ENCODE data around the gene NHLH2. TPM values are rescaled to one million over a fixed set of nuclear protein-coding genes. Genes with fewer than 3 reads are reported as not detected.

Gene NHLH2
- 0.07 TPM in 1 of 2 replicates, not detected in the other for total RNA-seq (2014; rRNA removed; shearing (Covaris generic))

DNA sequence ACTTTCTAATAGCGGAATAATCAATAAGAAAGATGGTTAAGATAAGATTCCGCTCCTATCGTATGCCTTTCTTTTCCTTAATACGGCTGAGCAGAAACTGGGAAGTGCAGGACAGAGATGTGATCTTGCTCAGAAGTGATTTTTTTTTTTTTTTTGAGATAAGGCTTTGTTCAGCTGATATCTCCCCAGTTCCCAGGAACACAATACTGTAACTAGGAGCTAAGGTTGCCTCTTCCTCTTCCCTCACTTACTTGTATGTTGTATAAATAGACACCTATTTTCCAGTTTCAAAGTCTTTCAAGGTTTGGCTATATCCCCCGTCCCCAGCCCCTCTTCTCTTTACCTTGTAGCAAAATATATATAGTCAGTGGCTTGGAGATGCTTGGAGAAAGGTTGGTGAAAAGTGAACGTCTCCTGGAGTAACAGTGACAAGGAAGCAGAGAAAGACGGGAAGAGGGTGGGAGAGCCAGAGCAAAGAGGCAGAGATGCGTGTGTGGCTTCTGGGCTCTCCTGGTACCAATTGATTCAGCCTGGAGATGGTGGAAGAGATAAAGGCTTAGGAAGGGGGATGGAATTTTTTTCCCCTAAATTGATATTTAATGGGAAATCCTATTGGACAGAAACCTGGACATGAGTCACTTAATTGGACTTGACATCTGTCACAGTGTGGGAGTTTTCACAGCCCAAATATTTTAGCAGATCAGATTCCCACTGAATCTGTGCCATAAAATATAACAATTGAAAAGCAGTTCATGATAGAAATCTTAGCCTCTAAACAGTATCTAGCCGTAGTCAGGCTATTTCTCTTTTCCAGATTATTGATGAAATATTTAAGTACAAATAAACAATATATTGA is at the start of gene NHLH2:
Gene NHLH2, minus strand, starts transcription at position 522 of the 856 bp plus-strand sequence. CDS start 2,754 bp downstream, outside the sequence.
- no peak for DNase-seq (ENCODE audit: low spot score)

DNA sequence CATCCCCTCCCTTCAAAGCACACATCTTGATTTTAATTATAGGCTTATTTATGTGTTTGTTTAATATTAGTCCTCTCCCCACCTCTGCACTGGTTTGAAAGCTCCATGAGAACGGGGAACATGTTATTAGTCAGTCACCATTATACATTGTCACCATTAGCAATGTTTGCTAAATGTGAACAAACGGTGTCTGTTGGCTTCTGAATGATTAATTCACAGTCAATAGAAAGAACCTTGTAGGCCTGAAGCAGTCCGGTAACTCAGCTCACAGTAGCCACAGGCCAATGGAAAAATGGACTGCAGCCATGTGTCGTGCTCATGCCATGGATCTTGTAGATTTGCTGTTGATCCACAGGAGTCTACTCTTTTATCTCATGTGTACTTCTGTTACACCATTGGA is 49.7 kb upstream of the NHLH2 start:
- no peak for DNase-seq (ENCODE audit: low spot score)

GRCh38 chr1:115888976-115889375 is 48.0 kb upstream of the NHLH2 start:
- DNase-seq (ENCODE audit: low spot score): no peak

DNA sequence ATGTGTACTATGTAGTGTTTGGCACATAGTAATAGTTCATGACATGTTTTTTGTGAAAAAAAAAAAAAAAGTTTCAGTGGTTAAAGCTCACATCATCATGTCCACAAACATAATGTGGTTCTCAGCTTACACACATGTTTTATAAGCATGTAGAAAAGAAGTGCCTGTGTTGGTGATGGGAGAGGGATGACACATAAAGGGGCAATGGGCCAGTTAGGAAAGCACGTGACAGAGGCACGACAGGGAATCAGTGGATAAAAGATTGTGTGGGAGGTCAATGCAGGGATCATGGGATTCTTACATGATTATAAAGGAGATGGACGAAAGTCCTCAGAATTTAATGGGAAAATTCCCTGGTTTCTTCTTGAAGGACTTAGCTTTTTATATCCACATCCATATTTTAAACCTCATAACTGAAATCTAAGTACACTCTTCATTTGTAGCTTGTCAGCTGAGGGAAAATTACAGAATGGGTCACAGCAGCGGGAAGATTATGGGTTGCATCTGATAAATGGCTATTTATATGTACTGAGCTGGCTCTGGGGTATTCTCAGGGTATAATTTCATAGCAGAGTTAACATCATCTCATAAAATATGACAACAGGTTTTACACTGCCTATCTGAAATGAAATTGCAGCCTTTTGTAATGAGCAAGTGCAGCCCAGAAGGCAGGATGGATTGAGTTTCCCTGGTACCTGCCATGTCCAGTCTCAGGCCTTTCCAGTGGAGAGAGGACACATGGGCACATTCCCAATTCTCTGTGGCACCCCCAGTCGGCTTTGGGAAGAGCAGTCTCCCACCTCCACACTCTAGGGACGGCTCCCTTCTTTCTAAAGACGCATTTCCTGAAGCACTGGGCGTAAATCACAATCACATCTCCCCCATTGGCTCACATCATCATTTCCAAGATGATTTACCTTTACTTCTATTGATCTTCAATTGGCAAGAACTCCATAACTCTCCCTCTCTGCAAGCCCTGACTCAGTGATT is 42.3 kb upstream of the NHLH2 start:
- no peak for DNase-seq (ENCODE audit: low spot score)

DNA sequence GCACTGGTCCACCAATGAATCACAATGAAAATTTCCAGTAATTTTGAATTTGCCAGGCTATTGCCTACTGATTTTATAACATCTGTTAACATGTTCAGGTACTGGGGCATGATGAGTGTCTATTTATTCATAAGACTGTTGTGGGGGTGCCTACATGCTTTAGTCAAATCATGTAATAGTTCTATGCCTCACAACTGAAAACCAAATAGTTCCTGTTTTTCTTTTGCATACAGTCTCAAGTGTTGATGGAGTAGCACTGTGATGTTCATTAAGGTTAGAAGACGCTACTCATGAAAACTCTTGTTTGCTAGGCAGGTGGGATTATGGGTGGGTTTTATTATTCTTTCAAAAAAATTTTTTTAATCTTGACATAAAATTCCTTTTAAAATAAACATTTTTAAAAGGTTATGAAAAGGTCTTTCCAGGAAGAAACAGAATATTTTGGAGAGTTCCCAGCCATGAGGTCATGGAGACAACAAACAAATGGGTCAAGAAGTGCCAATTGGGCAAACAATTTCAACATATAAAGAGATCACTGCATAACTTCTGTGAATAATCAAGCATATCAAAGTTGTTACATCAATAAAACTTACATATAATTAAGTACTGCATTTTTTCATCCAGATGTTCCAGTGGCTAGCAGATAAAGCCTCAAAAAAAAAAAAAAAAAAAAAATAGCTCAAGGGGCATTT is 40.2 kb upstream of the NHLH2 start:
- no peak for DNase-seq (ENCODE audit: low spot score)

GRCh38 chr1:115879977-115880376 is 39.1 kb upstream of the NHLH2 start:
- DNase-seq (ENCODE audit: low spot score): no peak

DNA sequence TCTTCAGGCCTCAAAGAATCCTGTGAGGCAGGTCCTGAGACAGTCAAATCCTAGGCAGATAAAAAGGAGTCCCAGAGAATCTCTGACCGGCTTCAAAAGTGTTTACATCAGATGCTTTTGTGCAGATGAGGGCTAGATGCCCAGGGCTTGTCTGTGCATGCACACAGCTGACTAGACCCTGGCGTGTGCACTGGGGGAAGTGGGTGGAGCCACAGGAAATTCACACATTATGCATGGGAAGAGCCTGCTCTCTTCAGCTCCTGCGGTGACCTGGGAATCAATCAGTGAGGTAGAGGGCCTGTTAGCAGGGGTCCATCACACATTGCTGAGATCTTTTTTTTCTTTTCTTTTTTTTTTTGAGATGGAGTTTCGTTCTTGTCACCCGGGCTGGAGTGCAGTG is 36.6 kb upstream of the NHLH2 start:
- DNase-seq (ENCODE audit: low spot score): no peak

DNA sequence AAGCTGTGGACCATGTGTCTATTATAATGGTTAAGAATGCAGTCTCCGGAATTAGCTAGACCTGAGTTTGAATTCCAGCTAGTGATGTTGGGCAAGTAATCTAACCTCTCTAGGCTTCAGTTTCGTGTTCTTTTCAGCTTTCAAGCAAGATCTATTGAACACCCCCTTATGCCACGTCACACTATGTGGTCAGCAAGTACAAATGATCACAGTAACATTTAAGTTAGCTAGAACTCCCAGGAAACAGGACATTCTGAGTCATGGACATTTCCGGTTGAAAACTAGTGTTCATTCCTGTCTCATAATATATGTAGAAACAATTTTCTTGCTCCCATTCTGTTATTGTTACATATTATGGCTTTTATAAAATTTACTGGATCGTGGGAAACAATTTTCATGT is 34.0 kb upstream of the NHLH2 start:
- DNase-seq (ENCODE audit: low spot score): peak; percentile 85

DNA sequence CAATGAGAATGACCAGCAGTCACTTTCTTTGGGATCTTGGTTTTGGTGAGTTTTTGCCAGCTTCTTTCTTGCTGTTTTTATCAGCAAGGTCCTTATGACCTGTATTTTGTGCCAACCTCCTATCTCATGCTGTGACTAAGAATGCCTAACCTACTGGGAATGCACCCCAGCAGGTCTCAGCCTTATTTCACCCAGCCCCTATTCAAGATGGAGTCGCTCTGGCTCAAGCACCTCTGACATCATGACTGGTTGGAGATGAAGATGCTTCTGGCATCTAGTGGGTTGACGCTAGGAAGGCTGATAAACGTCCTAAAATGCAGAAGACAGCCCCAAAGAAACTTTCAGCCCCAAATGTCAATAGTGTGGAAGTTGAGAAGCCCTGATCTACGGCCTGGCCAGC is 33.6 kb upstream of the NHLH2 start:
- DNase-seq (ENCODE audit: low spot score): no peak

- DNase-seq (ENCODE audit: low spot score): no peak
Measured at GRCh38 chr1:115873184-115873583, 32.3 kb upstream of the NHLH2 start.

DNA sequence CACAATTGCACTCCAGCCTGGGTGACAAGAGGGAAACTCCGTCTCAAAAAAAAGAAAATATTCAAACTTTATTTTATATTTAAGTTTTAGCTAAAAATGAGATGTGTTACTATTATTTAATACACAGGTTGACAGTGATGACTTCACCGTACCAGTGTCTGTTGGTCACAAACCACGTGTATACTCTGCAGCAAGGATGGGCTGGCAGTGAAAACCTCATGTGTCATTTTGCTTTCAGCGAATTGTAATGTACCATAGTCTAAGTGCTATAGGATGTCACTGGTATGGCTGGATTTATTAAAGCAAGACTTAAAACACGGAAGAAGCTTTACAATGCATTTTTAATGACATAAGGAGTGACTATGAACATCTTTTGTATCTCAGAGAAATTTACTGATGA is 28.1 kb upstream of the NHLH2 start:
- no peak for DNase-seq (ENCODE audit: low spot score)

- peak; percentile 6 for DNase-seq (ENCODE audit: low spot score)
Measured at GRCh38 chr1:115867216-115867615, 26.3 kb upstream of the NHLH2 start.

- DNase-seq (ENCODE audit: low spot score): no peak
Measured at GRCh38 chr1:115865704-115866380, 24.9 kb upstream of the NHLH2 start.

GRCh38 chr1:115862403-115862802 is 21.5 kb upstream of the NHLH2 start:
- DNase-seq (ENCODE audit: low spot score): no peak

DNA sequence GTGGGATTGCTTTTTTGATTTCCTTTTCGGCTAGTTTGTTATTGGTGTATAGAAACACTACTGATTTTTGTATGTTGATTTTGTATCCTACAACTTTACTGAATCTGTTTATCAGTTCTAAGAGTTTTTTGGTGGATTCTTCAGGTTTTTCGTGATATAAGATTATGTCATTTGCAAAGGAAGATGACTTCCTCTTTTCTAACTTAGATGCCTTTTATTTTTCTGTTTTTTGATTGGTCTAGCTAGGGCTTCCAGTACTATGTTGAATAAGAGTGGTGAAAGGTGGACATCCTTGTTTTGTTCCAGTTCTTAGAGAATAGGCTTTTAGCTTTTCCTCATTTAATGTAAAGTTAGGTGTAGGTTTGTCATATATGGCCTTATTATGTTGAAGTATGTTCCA is 13.1 kb upstream of the NHLH2 start:
- DNase-seq (ENCODE audit: low spot score): no peak

GRCh38 chr1:115850937-115851336 is 10.0 kb upstream of the NHLH2 start:
- DNase-seq (ENCODE audit: low spot score): no peak

GRCh38 chr1:115847787-115848186 is 6.9 kb upstream of the NHLH2 start:
- no peak for DNase-seq (ENCODE audit: low spot score)

GRCh38 chr1:115842948-115843347 is 2.0 kb upstream of the NHLH2 start:
- no peak for DNase-seq (ENCODE audit: low spot score)

GRCh38 chr1:115839679-115840237 is 1.2 kb downstream of the NHLH2 start:
- no peak for DNase-seq (ENCODE audit: low spot score)

- DNase-seq (ENCODE audit: low spot score): no peak
Measured at GRCh38 chr1:115839029-115839678, 1.8 kb downstream of the NHLH2 start.

All from A172 (cell line).